HepG2 (cell line): Measurements from ENCODE around the gene INPP4B.

Experiments used
- CEBPB ChIP-seq: IDR thresholded peaks from 2 replicates; pipeline ENCODE4 v1.6.1; 2011; ENCODE audit warnings: low read depth, low read length, improper control_type of control experiment, borderline replicate concordance
- CREB1 ChIP-seq, 2 experiments: fragments of 450-650 bp in 1 of 2; IDR thresholded peaks; 2 replicates each; pipeline ENCODE4 v1.6.1; 2016 to 2017; ENCODE audit warnings: control low read depth in 1 of 2, mild to moderate bottlenecking in 1 of 2, missing compliant biosample characterization in 1 of 2, missing genetic modification characterization in 1 of 2
- CTCF ChIP-seq: sonication (generic); formaldehyde crosslinking; IDR thresholded peaks from 2 replicates; pipeline ENCODE4 v1.5.0; 2020; ENCODE audit warnings: mild to moderate bottlenecking, missing genetic modification reagents, moderate library complexity
- EP300 ChIP-seq, 3 experiments: sonication (generic) in 1 of 3; formaldehyde crosslinking in 1 of 3; IDR thresholded peaks; 2 replicates each; pipeline versions ENCODE4 v1.5.1 to v1.6.1; 2011 to 2020; ENCODE audit warnings: low read depth in 2 of 3, low read length in 2 of 3, borderline replicate concordance in 1 of 3, improper control_type of control experiment in 1 of 3, mild to moderate bottlenecking in 1 of 3, missing genetic modification reagents in 1 of 3, moderate library complexity in 1 of 3
- HDAC1 ChIP-seq: sonication (generic); formaldehyde crosslinking; IDR thresholded peaks from 2 replicates; pipeline ENCODE4 v1.5.1; 2020; ENCODE audit warnings: mild to moderate bottlenecking, missing genetic modification reagents
- MTA3 ChIP-seq: sonication (generic); formaldehyde crosslinking; IDR thresholded peaks from 2 replicates; pipeline ENCODE4 v1.4.0; 2020; ENCODE audit warnings: missing genetic modification reagents
- NR3C1 ChIP-seq: sonication (generic); formaldehyde crosslinking; IDR thresholded peaks from 2 replicates; pipeline ENCODE4 v1.4.0; 2020; ENCODE audit warnings: missing genetic modification reagents
- POLR2AphosphoS5 ChIP-seq: IDR thresholded peaks from 2 replicates; pipeline ENCODE4 v1.6.1; 2012; ENCODE audit warnings: low read depth, low read length
- SAFB2 ChIP-seq: sonication (generic); formaldehyde crosslinking; IDR thresholded peaks from 2 replicates; pipeline ENCODE4 v1.5.1; 2020; ENCODE audit warnings: missing genetic modification reagents, low read depth, mild to moderate bottlenecking, borderline replicate concordance
- ZMYM2 ChIP-seq: sonication (generic); formaldehyde crosslinking; IDR thresholded peaks from 2 replicates; pipeline ENCODE4 v1.8.0; 2022; ENCODE audit warnings: mild to moderate bottlenecking, missing genetic modification reagents
- ZNF510 ChIP-seq: sonication (generic); formaldehyde crosslinking; IDR thresholded peaks from 2 replicates; pipeline ENCODE4 v1.4.0; 2020; ENCODE audit warnings: low read depth, mild to moderate bottlenecking, missing genetic modification reagents

- TF ChIP-seq CEBPB = no peak
- TF ChIP-seq HDAC1 (CRISPR knock-in tag) = no peak
- TF ChIP-seq CTCF (CRISPR knock-in tag) = no peak
- no peak for TF ChIP-seq MTA3 (CRISPR knock-in tag)
- no peak for TF ChIP-seq CREB1 (IDR thresholded peaks at IDR 0.05)
- TF ChIP-seq CREB1 (CRISPR knock-in tag; IDR thresholded peaks at IDR 0.05) = no peak
- TF ChIP-seq ZMYM2 (CRISPR knock-in tag) = no peak
- TF ChIP-seq ZNF510 = no peak
- no peak for TF ChIP-seq POLR2AphosphoS5
- no peak for TF ChIP-seq SAFB2 (CRISPR knock-in tag)
- TF ChIP-seq EP300 (IDR thresholded peaks at IDR 0.05; ENCODE audit: low read depth in 2 of 2, low read length in 2 of 2) = no peak
- TF ChIP-seq EP300 (CRISPR knock-in tag; IDR thresholded peaks at IDR 0.05; ENCODE audit: borderline replicate concordance) = no peak
- TF ChIP-seq NR3C1 (CRISPR knock-in tag) = no peak
Observed at GRCh38 chr4:142211444-142211843, 634.7 kb downstream of the INPP4B start.
